Panc1 (cell line): ENCODE measurements around the gene ARMC10.

Experiments
- POLR2AphosphoS5 ChIP-seq: IDR thresholded peaks from 2 replicates; pipeline ENCODE4 v1.6.1; 2012; ENCODE audit warnings: mild to moderate bottlenecking, low read depth, low read length, moderate library complexity
- TF ChIP-seq, protein P1 (sequence below): fragments of 450-650 bp; IDR thresholded peaks from 2 replicates; pipeline ENCODE4 v1.5.1; 2017; ENCODE audit warnings: mild to moderate bottlenecking

DNA sequence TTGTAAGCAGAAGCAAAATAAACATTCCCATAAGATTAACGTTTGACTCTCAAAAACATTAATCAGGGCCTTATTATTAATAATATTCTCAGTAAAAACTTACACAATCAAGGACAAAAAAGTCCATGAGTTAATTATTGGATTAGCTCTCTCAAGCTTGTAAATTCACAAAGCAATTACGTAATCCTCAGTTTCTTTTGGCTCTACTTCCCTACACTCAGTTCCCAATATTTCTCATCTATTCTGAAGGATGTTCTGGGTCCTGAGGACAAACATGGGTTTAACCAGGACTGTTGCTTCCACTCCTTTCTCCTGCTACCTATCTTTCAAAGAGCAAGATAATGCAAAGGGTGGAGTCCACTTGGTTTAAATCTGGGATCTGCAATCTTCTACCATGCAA lies 15.5 kb upstream of the ARMC10 start:
- TF ChIP-seq, protein P1, sequence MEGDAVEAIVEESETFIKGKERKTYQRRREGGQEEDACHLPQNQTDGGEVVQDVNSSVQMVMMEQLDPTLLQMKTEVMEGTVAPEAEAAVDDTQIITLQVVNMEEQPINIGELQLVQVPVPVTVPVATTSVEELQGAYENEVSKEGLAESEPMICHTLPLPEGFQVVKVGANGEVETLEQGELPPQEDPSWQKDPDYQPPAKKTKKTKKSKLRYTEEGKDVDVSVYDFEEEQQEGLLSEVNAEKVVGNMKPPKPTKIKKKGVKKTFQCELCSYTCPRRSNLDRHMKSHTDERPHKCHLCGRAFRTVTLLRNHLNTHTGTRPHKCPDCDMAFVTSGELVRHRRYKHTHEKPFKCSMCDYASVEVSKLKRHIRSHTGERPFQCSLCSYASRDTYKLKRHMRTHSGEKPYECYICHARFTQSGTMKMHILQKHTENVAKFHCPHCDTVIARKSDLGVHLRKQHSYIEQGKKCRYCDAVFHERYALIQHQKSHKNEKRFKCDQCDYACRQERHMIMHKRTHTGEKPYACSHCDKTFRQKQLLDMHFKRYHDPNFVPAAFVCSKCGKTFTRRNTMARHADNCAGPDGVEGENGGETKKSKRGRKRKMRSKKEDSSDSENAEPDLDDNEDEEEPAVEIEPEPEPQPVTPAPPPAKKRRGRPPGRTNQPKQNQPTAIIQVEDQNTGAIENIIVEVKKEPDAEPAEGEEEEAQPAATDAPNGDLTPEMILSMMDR, result no peak
- TF ChIP-seq POLR2AphosphoS5, result no peak
